ENCODE results near the gene KIF15.

DNA sequence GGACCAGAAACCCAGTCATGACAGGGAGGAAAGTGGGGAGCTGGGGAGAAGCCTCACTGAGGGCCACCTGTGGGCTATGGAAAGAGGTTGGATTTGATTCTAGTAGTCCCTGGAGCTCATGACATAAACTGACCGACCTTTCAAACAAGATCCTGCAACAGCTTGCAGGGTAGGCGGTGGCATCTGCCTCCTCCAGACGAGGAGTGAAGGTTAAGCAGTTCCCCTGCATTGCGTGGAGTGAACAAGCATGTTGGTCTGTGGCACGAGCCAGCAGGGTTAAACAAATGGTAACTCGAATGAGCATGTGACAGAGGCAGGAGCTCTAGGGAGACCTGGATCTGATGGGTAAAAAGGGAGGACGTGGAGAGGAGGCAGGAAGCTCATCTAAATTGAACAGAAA, 125.5 kb downstream of the KIF15 start:
- TF ChIP-seq CTCF (IDR thresholded peaks at IDR 0.05) (no peak), POLR2A (IDR thresholded peaks at IDR 0.05) (no peak), EP300 (IDR thresholded peaks at IDR 0.05) (no peak), POLR2AphosphoS5 (IDR thresholded peaks at IDR 0.05) (no peak)

Measured in suprapubic skin (tissue), 4 donors.